SK-N-SH (cell line): Measurements from ENCODE around the gene NEU4. TPM values are rescaled to one million over a fixed set of nuclear protein-coding genes. Genes with fewer than 3 reads are reported as not detected.

Experiments
- CTCF ChIA-PET: fragments of 300-600, 350-600 bp; formaldehyde crosslinking; extraction: SDS; loops from one replicate; lab custom pipeline; 2021; lab: Yijun Ruan, JAX
- POLR2A ChIA-PET: fragments of 350-600 bp; sonication (Branson Sonifier 250); formaldehyde crosslinking; extraction: SDS; loops from one replicate; lab custom pipeline; 2020; ENCODE audit warnings: antibody characterized with exemption, inconsistent platforms; lab: Yijun Ruan, JAX
- DNase-seq: peaks from one replicate; pipeline ENCODE4 v3.0.0; 2012
- H2AFZ ChIP-seq: fragments of 200-600 bp; sonication (generic); 2 replicates; pipeline ENCODE4 v1.8.1; 2016; ENCODE audit warnings: antibody characterized with exemption, mild to moderate bottlenecking, low read depth
- H3F3A ChIP-seq: fragments of 200-600 bp; sonication (generic); replicated peaks from 2 replicates; pipeline ENCODE3; 2016; ENCODE audit warnings: antibody characterized with exemption, mild to moderate bottlenecking; ENCODE audit not compliant: insufficient read depth
- H3K27ac ChIP-seq, 2 experiments: fragments of 200-500 bp in 1 of 2; fragments of 200-600 bp in 1 of 2; sonication (Bioruptor generic) in 1 of 2; sonication (generic), shearing (Covaris generic) in 1 of 2; 2 replicates each; pipeline versions ENCODE4 v1.5.1 to v1.6.1; 2014 to 2016; ENCODE audit warnings: low read depth in 2 of 2, inconsistent platforms in 1 of 2, low read length in 1 of 2, mild to moderate bottlenecking in 1 of 2, mixed read lengths in 1 of 2
- H3K27me3 ChIP-seq: fragments of 200-600 bp; sonication (generic), shearing (Covaris generic); 2 replicates; pipeline ENCODE4 v1.6.1; 2016; ENCODE audit warnings: mixed run types; ENCODE audit not compliant: insufficient read depth
- H3K36me3 ChIP-seq, 2 experiments: fragments of 200-500 bp in 1 of 2; fragments of 200-600 bp in 1 of 2; sonication (Bioruptor generic) in 1 of 2; sonication (generic) in 1 of 2; replicated peaks in 1 of 2; 2 replicates each; pipeline versions ENCODE3 to v1.5.1; 2014 to 2016; ENCODE audit warnings: low read length in 1 of 2, mild to moderate bottlenecking in 1 of 2; ENCODE audit not compliant: insufficient read depth in 2 of 2, control insufficient read depth in 1 of 2
- H3K4me1 ChIP-seq, 2 experiments: fragments of 200-500 bp in 1 of 2; fragments of 200-600 bp in 1 of 2; sonication (Bioruptor generic) in 1 of 2; sonication (generic), shearing (Covaris generic) in 1 of 2; 2 replicates each; pipeline versions ENCODE4 v1.5.1 to v1.6.1; 2014 to 2016; ENCODE audit warnings: low read depth in 1 of 2, low read length in 1 of 2, mixed run types in 1 of 2; ENCODE audit not compliant: insufficient read depth in 2 of 2, control insufficient read depth in 1 of 2
- H3K4me2 ChIP-seq: fragments of 200-600 bp; sonication (generic), shearing (Covaris generic); 2 replicates; pipeline ENCODE4 v1.6.1; 2017; ENCODE audit warnings: mixed run types
- H3K4me3 ChIP-seq, 2 experiments: fragments of 200-500 bp in 1 of 2; fragments of 200-600 bp in 1 of 2; sonication (Bioruptor generic) in 1 of 2; sonication (generic), shearing (Covaris generic) in 1 of 2; 2 replicates each; pipeline versions ENCODE4 v1.5.1 to v1.8.1; 2014 to 2016; ENCODE audit warnings: low read depth in 2 of 2, inconsistent platforms in 1 of 2, low read length in 1 of 2, mild to moderate bottlenecking in 1 of 2, mixed read lengths in 1 of 2, moderate library complexity in 1 of 2
- H3K79me2 ChIP-seq: fragments of 200-600 bp; sonication (generic); 2 replicates; pipeline ENCODE4 v1.8.1; 2017; ENCODE audit warnings: mild to moderate bottlenecking; ENCODE audit not compliant: insufficient read depth
- H3K9ac ChIP-seq: fragments of 200-600 bp; sonication (generic); 2 replicates; pipeline ENCODE4 v1.6.1; 2017; ENCODE audit warnings: mixed run types
- H3K9me2 ChIP-seq: fragments of 200-600 bp; sonication (generic); 2 replicates; pipeline ENCODE4 v1.6.1; 2017; ENCODE audit warnings: mixed run types
- H3K9me3 ChIP-seq: fragments of 200-600 bp; sonication (generic); 2 replicates; pipeline ENCODE4 v1.6.1; 2017; ENCODE audit warnings: mixed run types, mild to moderate bottlenecking, moderate library complexity
- H4K20me1 ChIP-seq: fragments of 200-600 bp; sonication (generic); 2 replicates; pipeline ENCODE4 v1.6.1; 2017; ENCODE audit warnings: mild to moderate bottlenecking, mixed run types; ENCODE audit not compliant: insufficient read depth
- CHD2 ChIP-seq: fragments of 150-350 bp; IDR thresholded peaks from 2 replicates; pipeline ENCODE4 v1.6.1; 2018; ENCODE audit warnings: low read length; ENCODE audit not compliant: partially characterized antibody
- EP300 ChIP-seq, 2 experiments: IDR thresholded peaks; 2 replicates each; pipeline versions ENCODE4 v1.4.0 to v1.6.1; 2012; ENCODE audit warnings: borderline replicate concordance in 1 of 2, low read depth in 1 of 2, low read length in 1 of 2
- EZH2phosphoT487 ChIP-seq: fragments of 200-600 bp; sonication (generic); IDR thresholded peaks from 2 replicates; pipeline ENCODE4 v1.6.1; 2017; ENCODE audit warnings: low read depth, mixed run types, mild to moderate bottlenecking, antibody characterized with exemption, moderate library complexity, borderline replicate concordance
- FOXM1 ChIP-seq: IDR thresholded peaks from 2 replicates; pipeline ENCODE4 v1.4.0; 2012; ENCODE audit warnings: low read depth, mild to moderate bottlenecking
- GATA2 ChIP-seq: sonication (generic); formaldehyde crosslinking; IDR thresholded peaks from 2 replicates; pipeline ENCODE4 v1.5.0; 2020; ENCODE audit warnings: mild to moderate bottlenecking, missing genetic modification reagents
- MEF2A ChIP-seq: IDR thresholded peaks from 2 replicates; pipeline ENCODE4 v1.4.0; 2012; ENCODE audit warnings: low read depth, borderline replicate concordance
- MXI1 ChIP-seq: IDR thresholded peaks from 2 replicates; pipeline ENCODE4 v1.6.1; 2012; ENCODE audit warnings: mild to moderate bottlenecking, low read depth, low read length, improper control_type of control experiment
- NFIC ChIP-seq: IDR thresholded peaks from 2 replicates; pipeline ENCODE4 v1.4.0; 2012; ENCODE audit warnings: borderline replicate concordance
- RAD21 ChIP-seq: IDR thresholded peaks from 2 replicates; pipeline ENCODE4 v1.6.1; 2012; ENCODE audit warnings: mild to moderate bottlenecking, low read length
- RFX5 ChIP-seq: IDR thresholded peaks from 2 replicates; pipeline ENCODE4 v1.6.1; 2012; ENCODE audit warnings: mild to moderate bottlenecking, improper control_type of control experiment, low read length
- SIN3A ChIP-seq: IDR thresholded peaks from 2 replicates; pipeline ENCODE4 v1.6.1; 2012; ENCODE audit warnings: low read depth, mild to moderate bottlenecking, low read length, moderate library complexity, borderline replicate concordance
- SMC3 ChIP-seq: IDR thresholded peaks from 2 replicates; pipeline ENCODE4 v1.6.1; 2012; ENCODE audit warnings: low read depth, low read length, improper control_type of control experiment
- TAF1 ChIP-seq: IDR thresholded peaks from 2 replicates; pipeline ENCODE4 v1.6.1; 2012; ENCODE audit warnings: low read depth, mild to moderate bottlenecking, low read length, moderate library complexity, borderline replicate concordance
- TCF12 ChIP-seq: IDR thresholded peaks from 2 replicates; pipeline ENCODE4 v1.4.0; 2012
- YY1 ChIP-seq: IDR thresholded peaks from 2 replicates; pipeline ENCODE4 v1.4.0; 2012; ENCODE audit warnings: low read depth, mild to moderate bottlenecking
- WGBS: methylation state at CpG from one replicate; pipeline ENCODE4 v1.1.6; 2017; ENCODE audit warnings: low lambda C conversion rate; 5-methylcytosine and 5-hydroxymethylcytosine counted together
- polyA plus RNA-seq, 3 experiments: library from polyadenylated mRNA; depleted of rRNA; stranded (reverse); fragments of >200 nt; gene quantifications; 2 replicates each; pipeline ENCODE4 v1.2.3, GENCODE V29; 2012
- TF ChIP-seq, protein P1 (sequence below): fragments of 150-350 bp; IDR thresholded peaks from 2 replicates; pipeline ENCODE4 v1.6.1; 2017; ENCODE audit warnings: antibody characterized with exemption, low read length, low read depth, borderline replicate concordance
- TF ChIP-seq, protein P2 (sequence below): IDR thresholded peaks from 2 replicates; pipeline ENCODE4 v1.6.1; 2012; ENCODE audit warnings: mild to moderate bottlenecking, low read depth, low read length, moderate library complexity

NEU4 gene
- polyA plus RNA-seq, 1 of the 3 experiments (the other 2 are of a cell fraction), result 0.05 TPM

DNA sequence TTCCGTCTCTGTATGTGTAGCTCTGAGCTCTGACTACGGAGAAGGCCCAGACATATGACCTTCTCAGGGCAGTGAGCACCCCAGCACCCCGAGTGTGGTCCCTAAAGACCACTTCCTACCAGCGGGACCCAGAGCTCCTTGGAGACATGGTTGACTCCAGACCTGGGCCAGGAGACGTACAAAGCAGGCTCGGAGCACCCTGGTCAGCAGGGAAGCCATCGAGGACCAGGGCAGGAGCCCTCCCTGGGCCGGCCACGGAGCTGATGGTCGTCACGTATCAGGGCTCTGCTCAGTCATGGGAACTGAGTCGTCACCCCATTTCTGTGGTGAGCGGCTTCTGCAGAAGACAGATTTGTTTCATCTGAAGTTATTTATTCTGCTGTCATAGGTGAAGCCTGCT is 12.8 kb upstream of the NEU4 start:
- Histone ChIP-seq H3K36me3 (no peaks in the 10 kb centered on the region), H3K4me3 (no peak overlapping the region), H3K4me2 (no peak overlapping the region), H3K9me2 (no peaks in the 10 kb centered on the region), H3K27me3 (no peaks in the 10 kb centered on the region), H3F3A (no peaks in the 10 kb centered on the region), H3K27ac (no peak overlapping the region), H4K20me1 (no peaks in the 10 kb centered on the region), H3K4me1 (peaks cover 0 to 12% of the 10 kb centered on the region in 2 experiments; a peak in 1 of 4 replicates), H3K79me2 (no peaks in the 10 kb centered on the region), H2AFZ (no peak overlapping the region), H3K9me3 (no peaks in the 10 kb centered on the region), H3K9ac (no peak overlapping the region)
- TF ChIP-seq SIN3A (no peak), RAD21 (no peak), MEF2A (no peak), MXI1 (no peak), RFX5 (no peak), NFIC (no peak), CHD2 (no peak), GATA2 (no peak), TCF12 (no peak), TAF1 (no peak), EP300 (IDR thresholded peaks at IDR 0.05; ENCODE audit: borderline replicate concordance in 1 of 2, low read depth in 1 of 2, low read length in 1 of 2) (no peak), YY1 (no peak), FOXM1 (no peak), SMC3 (no peak), EZH2phosphoT487 (no peak)
- TF ChIP-seq, protein P1, sequence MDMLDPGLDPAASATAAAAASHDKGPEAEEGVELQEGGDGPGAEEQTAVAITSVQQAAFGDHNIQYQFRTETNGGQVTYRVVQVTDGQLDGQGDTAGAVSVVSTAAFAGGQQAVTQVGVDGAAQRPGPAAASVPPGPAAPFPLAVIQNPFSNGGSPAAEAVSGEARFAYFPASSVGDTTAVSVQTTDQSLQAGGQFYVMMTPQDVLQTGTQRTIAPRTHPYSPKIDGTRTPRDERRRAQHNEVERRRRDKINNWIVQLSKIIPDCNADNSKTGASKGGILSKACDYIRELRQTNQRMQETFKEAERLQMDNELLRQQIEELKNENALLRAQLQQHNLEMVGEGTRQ, result no peak
- TF ChIP-seq, protein P2, sequence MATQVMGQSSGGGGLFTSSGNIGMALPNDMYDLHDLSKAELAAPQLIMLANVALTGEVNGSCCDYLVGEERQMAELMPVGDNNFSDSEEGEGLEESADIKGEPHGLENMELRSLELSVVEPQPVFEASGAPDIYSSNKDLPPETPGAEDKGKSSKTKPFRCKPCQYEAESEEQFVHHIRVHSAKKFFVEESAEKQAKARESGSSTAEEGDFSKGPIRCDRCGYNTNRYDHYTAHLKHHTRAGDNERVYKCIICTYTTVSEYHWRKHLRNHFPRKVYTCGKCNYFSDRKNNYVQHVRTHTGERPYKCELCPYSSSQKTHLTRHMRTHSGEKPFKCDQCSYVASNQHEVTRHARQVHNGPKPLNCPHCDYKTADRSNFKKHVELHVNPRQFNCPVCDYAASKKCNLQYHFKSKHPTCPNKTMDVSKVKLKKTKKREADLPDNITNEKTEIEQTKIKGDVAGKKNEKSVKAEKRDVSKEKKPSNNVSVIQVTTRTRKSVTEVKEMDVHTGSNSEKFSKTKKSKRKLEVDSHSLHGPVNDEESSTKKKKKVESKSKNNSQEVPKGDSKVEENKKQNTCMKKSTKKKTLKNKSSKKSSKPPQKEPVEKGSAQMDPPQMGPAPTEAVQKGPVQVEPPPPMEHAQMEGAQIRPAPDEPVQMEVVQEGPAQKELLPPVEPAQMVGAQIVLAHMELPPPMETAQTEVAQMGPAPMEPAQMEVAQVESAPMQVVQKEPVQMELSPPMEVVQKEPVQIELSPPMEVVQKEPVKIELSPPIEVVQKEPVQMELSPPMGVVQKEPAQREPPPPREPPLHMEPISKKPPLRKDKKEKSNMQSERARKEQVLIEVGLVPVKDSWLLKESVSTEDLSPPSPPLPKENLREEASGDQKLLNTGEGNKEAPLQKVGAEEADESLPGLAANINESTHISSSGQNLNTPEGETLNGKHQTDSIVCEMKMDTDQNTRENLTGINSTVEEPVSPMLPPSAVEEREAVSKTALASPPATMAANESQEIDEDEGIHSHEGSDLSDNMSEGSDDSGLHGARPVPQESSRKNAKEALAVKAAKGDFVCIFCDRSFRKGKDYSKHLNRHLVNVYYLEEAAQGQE, result no peak
- ChIA-PET POLR2A (interaction anchor here (0.5 kb wide), 1 partner anchor 16 kb away, joined by 3 read pairs; no protein-coding TSS in a partner anchor), CTCF (interaction anchor here (1.1 to 1.3 kb wide), 2 partner anchors 12 to 24 kb away, joined by 3 to 4 read pairs; partner anchors contain the start of gene NEU4)
- 90% methylated on average over 10 of the region's 13 CpGs for WGBS
- DNase-seq, result no peak
